HG03135 (cell line): ENCODE measurements around the gene MELK.

Experiments
- ATAC-seq: cut with Tn5 transposase; IDR thresholded peaks from one replicate; pipeline ENCODE4 v1.9.1; 2021; ENCODE audit warnings: mild to moderate bottlenecking, moderate library complexity; ENCODE audit not compliant: unreplicated experiment

The MELK gene

GRCh38 chr9:36576866-36577265 is 4.2 kb downstream of the MELK start:
- no peak for ATAC-seq

DNA sequence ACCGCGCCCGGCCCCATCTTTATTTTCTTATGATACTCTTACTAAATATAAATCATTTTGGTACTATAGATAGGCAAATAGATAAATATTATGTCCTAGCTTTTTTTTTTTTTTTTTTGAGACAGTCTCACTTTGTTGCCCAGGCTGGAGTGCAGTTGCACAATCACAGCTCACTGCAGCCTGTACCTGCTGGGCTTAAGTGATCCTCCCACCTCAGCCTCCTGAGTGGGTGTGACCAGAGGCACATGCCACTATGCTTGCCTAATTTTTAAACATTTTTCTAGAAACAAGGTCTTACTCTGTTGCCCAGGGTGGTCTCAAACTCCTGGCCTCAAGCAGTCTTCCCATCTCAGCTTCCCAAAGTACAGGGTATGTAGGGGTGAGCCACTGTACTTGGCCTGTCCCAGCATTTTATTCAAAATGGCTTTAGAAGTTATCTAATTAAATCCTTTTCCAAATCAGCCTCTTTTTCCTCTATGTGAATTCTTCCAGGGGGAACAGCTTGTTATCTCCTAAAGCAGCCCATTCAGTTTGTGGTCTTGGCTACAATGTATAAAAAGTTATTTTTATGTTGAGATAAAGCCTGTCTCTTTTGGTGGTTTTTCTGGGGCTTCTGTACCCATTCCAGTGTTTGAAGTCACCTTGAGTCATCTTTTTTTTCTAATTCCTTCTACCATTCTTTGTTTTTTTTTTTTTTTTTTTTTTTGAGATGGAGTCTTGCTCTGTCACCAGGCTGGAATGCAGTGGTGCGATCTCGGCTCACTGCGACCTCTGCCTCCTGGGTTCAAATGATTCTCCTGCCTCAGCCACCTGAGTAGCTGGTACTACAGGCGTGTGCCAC is 12.1 kb downstream of the MELK start:
- ATAC-seq, result no peak

- no peak for ATAC-seq
These were observed 17.5 kb downstream of the MELK start for GRCh38 chr9:36590231-36590630.

GRCh38 chr9:36592801-36593583 is 20.3 kb downstream of the MELK start:
- ATAC-seq, result no peak

DNA sequence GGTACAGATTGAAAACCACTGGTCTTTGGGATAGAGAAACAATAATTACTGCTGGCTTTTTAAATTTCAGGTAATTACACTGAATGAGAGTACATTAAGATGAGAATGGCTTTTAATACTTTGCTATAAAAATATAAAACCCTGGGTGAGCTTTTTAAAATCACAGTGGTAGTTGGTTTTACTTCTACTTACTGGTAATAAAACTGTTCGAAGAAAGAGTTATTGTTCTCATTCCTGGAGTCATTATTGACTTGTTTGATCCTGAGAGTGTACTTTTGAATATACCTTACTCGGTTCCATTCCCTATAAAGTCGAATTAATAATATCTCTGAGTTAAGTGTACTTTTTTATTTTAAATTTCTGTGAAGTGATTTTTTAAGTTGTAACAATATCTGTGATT is 21.5 kb downstream of the MELK start:
- no peak for ATAC-seq

DNA sequence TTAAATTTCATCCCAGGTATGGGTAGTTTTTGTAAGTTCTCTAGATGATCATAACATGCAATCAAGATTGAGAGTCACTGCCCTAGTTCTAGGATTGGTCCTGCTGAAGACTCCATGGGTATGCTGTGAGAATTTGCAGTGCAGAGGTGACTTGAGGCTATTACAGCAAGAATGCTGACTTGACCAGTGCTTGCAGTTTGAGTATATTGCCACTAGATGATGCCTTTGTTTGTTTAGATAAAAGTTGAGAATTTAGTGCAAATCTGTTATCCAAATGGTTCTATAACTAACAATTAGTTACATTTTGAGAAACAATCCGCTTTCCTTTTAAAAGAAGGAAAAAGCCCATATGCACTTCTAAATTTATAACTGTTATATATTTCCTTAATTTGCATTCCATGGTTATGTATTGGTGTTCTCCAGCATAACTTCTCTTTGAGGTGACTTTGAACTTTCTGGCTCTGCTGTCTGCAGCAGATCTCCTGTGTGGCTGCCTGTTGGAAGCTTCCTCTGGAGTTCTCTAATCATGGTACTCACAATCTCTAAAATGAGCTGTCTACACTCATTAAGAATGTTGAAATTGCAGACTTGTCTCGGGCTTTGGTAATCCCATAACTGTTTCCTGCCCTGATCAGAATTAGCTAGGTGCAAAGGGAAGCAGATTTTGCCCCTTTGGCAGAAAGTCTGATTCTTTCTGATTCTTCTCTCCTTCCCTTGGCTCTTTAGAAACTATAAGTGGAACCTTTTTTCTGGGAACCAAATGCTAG is 24.9 kb downstream of the MELK start:
- ATAC-seq, result no peak

- no peak for ATAC-seq
These were observed 25.6 kb downstream of the MELK start for GRCh38 chr9:36598273-36598672.

DNA sequence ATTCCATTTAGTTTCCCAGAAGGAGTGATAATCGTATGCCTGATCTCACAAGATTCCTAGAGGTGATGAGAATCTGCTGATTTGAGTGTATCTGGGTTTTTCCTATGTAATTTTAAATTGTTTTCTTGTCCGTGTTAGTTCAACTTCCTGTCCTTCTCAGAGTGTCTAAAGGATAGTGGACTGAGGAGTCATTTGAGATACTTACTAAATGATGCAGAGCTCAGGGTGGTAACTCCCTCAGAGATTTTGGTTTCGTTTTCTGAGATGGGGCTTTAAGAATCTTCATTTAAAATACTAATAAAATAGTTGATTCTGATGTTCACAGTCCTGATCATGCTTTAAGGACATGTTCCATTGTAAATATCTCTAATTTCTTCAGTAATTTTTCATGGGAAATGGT is 30.3 kb downstream of the MELK start:
- ATAC-seq, result no peak

GRCh38 chr9:36609306-36609705 is 36.6 kb downstream of the MELK start:
- ATAC-seq, result no peak

DNA sequence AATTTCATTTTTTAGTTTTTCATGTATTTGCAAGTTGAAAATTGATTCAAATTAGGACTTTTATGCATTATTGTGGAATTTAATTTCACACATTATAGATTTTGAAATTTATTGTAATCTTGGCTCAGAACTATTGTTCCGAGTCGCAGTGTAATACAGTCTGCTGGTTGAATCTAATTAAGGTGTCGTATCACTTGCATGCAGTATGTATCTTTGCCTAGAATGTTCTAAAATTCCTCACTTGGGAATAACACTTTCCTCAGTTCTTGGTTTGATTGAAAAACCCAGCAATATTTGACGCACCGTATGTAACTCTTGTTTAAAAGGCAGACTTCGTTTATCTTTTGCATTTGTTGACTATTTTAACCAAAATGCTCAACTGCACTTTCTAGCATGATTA is 49.4 kb downstream of the MELK start:
- ATAC-seq, result no peak

- no peak for ATAC-seq
These were observed 50.6 kb downstream of the MELK start for GRCh38 chr9:36623280-36623679.

- no peak for ATAC-seq
These were observed 52.4 kb downstream of the MELK start for GRCh38 chr9:36625006-36625615.

- ATAC-seq, result no peak
These were observed 60.2 kb downstream of the MELK start for GRCh38 chr9:36632892-36633291.

- ATAC-seq, result no peak
These were observed 65.0 kb downstream of the MELK start for GRCh38 chr9:36637491-36638270.

GRCh38 chr9:36640771-36641381 is 68.2 kb downstream of the MELK start:
- ATAC-seq, result peak; percentile 71

GRCh38 chr9:36642817-36643216 is 70.1 kb downstream of the MELK start:
- ATAC-seq, result no peak

- ATAC-seq, result no peak
These were observed 84.1 kb downstream of the MELK start for GRCh38 chr9:36656842-36657241.

- peak; percentile 51 for ATAC-seq
These were observed 86.8 kb downstream of the MELK start for GRCh38 chr9:36659500-36659899.

DNA sequence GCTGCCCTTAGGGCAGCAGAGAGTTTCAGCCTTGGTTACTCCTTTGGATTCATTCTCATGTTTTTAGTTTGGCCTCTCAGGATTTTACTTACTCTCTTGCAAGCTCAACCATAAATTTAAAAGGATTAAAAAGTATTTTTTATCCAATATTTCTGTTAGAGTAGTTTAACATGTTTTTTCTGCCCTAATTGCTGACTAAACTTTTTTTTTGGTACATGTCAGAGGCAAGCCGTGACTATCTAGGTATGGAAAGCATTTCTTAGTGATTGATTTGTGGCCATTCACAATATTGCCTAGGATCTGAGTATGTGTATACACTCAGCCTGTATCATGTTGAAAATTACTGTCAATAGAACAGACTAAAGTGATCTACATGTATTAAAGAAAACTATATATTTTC is 92.1 kb downstream of the MELK start:
- ATAC-seq, result no peak

DNA sequence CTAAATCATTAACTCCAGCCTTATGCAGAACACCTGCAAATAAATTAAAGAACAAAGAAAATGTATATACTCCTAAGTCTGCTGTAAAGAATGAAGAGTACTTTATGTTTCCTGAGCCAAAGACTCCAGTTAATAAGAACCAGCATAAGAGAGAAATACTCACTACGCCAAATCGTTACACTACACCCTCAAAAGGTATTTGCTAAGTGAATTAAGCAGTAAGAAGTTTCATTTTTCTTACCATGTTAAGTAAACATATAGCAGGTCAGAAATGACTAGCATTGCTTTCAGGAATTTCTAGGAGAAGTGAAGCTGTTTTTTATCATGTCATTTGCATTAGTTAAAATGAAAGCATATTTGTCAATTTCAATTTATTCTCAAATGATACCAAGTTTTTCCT is 92.7 kb downstream of the MELK start:
- no peak for ATAC-seq
